Ecto neural progenitor cell (in vitro differentiated cells): ENCODE data around the gene MS4A14.
"Not testable (repeated sequence)": the region's sequence is repeated elsewhere in the genome, so short reads cannot be mapped to it uniquely, and the experiment has no call there.

Source experiments
- DNase-seq: peaks from one replicate; pipeline ENCODE4 v3.0.0-alpha.2; 2018; ENCODE audit warnings: low spot score

Gene MS4A14, protein sequence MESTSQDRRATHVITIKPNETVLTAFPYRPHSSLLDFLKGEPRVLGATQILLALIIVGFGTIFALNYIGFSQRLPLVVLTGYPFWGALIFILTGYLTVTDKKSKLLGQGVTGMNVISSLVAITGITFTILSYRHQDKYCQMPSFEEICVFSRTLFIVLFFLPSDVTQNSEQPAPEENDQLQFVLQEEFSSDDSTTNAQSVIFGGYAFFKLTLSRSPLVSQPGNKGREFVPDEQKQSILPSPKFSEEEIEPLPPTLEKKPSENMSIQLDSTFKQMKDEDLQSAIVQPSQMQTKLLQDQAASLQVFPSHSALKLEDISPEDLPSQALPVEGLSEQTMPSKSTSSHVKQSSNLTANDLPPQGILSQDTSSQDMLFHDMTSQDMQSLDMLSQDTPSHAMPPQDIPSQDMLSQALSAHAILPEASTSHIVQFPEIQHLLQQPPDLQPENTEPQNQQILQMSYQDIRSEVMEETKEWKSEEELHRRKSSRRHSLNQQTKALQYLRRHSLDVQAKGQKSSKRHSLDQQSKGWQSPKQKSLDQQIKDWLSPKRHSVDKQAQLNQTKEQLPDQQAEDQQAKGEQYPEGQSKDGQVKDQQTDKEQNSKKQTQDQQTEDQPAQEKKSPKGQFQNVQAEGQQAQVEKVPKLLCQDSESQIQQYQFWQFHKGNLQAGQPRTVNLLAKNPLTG

DNA sequence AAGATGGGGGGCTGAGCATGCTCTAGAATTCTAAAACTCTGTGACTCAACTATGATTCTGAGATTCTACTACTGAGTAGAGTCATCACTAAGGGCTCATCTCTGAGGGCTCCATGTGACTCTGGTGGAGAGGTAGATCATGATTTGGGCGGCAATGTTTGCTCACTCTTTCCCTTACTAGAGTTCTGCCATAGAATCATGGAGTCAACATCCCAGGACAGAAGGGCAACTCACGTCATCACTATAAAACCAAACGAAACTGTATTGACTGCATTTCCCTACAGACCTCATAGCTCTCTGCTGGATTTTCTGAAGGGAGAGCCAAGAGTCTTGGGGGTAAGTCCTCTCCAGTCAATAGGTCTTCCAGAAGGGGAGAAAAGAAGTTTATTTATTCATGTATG is at the start of gene MS4A14:
Gene MS4A14 (plus strand): TSS at position 78 of the 400 bp plus-strand sequence. CDS start 120 bp downstream, at position 198.
- DNase-seq = no peak

DNA sequence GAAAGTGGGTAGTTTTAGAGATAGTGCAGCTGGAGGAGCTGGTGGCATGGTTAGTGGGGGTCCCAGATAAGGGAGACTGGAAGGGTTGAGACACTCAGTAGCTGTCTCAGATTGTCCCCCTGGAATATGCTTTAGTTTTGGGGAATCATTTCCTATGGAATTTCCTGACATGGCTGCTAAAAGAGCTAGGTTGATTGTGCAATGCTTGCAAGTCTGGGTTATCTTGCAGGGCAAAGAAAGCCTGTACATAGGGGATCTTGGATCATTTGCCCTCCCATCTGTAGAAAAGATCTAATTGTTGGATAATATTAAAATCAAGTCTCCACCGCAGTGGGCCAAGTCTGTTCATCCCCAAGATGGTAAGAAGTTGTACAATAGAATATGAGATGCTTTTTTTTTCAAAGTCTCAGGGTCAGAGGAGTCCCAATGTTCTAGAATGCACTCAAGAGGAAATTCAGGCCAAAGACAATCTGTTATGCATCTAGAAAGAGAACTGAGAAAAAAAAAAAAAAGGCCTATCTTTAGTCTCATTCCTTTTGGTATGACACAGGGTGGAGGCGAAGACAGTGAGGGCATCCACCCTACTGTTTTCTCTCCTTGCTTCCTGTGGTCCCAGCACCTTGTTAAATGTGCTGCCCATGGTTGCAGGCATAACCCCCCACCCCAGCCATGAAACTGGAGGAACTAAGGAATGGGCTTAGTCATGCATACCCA is 49.0 kb upstream of the MS4A14 start:
- DNase-seq = no peak

DNA sequence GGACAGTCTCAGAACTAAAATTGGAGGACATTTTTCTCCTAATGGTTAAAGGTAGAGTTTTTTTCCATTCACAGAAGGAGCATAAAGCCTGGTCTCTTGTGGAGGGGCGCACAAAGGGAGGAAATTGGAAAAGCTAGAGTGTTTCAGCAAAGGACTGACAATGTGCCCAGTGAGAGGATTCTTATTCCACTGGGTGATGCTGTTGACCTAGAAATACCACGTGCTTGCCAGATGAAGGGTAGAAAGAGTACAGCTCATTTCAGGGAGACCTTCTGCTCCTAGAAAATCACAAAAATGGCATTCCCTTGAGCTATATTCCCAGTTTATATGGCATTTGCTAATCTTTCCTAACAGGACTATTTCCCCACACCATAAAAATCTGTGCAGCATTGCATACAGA is 48.1 kb upstream of the MS4A14 start:
- no peak for DNase-seq

DNA sequence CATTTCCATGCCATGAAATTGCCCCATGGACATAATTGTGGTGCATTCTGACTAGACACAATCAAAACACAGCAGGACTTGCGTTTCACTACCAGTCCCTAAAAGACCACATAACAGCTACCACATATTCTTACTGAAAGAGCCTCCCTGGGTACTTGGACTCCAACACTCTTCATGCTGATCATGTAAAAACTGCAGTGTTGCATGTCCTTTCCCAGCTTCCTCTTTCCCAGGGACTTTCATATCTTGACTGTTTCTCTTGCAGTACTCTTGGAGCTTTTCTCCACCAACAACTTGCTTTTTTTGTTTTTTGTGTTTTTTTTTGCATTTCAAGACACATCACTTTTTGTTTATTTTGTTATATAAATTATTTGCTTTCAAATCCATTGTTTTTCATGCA is 46.3 kb upstream of the MS4A14 start:
- DNase-seq = no peak

DNA sequence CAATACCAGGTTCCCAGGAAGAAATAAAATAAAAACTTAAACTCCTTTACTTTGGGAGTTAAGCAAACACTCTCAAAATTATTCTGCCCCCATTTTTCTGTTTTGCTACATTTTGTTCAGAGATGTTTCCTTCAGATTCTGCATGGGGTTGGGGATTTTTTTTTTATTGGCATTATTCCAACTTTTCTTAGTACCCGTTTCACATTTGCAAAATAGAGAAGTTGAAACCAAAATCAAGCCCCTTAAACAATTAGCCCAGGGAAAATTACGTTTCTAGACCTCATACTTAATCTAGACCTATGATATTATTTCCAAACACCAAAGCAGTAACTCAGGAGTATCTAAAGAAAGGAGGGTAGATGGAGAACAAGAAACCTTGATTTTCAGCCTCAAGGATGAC is 38.5 kb upstream of the MS4A14 start:
- DNase-seq = no peak

DNA sequence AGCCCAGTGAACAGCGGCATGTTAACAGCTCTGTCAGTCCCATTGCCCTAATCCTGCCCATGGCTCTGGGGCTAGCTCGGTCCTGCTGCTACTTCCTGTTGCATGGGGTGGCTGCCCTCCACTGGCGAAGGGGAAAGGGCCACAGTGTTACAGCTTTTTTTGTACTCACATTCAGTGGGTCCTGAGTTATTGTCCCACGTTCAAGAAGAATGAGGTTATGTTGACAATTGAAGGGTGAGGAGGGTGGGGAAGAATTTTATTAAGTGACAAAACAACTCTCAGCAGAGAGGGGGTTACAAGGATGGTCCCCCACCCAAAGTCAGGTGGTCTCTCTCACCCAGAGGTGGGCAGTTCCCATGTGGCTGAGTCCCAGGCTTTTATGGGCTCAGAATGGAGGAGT is 35.6 kb upstream of the MS4A14 start:
- DNase-seq = no peak

DNA sequence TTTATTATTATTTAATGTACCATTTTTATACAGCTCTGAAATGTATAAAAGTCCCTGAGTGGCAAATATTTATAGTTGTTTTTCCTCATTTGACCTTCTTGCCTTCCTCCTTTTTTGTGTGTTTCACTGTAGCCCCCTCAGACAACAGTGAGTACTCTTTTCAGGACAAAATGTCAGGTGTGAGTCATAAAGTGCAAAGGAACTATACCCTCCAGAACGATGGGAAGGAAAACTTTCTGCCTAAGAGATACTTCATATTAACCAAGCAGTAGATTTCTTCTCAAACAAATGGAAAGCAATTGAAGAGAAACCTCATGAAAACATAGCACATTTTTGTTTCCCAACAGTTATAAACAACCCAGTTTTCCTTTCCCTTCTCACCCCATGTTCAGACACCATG is 34.0 kb upstream of the MS4A14 start:
- no peak for DNase-seq

DNA sequence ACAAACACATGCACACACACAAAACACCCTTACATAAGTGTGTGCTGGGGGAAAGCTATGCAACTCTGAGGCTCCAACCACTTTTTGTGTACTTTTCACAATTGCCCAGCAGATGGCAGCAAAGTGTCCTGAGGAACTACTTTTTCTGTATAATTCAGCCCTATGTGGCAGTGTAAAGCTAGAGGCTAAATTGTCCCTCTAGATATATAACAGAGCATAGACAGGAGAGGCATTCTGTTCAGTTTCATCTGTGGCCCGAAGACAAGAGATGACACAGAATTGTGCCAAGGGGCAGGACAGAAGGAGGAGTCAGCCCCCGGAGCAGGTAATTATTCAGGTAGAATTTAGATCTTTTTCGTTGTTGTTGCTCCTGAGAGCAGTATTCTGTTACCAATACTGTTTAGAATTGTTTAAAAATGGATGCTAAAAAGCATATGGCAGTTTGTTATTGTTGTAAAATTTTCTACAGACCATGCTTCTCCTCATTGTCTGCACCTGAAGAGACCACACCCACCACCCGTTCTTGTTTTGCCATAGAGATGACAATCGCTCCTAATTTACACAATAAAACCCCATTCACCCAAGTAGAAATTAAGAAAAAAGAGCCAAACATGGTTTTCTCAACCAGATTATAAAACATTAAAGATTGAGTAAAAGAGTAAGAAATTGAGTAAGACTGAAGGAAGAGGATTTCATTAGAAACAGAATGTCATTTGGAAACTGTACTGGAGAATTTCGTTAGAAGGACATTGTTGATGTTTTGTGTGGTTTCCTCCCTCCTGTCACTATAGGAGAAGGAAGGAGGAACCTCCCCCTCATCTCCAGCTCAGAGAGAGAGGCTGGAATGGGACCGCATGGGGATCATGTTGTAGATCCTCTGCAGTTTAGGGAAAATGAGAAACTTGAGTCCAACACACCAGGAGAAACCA is 32.5 kb upstream of the MS4A14 start:
- peak; percentile 67 for DNase-seq

DNA sequence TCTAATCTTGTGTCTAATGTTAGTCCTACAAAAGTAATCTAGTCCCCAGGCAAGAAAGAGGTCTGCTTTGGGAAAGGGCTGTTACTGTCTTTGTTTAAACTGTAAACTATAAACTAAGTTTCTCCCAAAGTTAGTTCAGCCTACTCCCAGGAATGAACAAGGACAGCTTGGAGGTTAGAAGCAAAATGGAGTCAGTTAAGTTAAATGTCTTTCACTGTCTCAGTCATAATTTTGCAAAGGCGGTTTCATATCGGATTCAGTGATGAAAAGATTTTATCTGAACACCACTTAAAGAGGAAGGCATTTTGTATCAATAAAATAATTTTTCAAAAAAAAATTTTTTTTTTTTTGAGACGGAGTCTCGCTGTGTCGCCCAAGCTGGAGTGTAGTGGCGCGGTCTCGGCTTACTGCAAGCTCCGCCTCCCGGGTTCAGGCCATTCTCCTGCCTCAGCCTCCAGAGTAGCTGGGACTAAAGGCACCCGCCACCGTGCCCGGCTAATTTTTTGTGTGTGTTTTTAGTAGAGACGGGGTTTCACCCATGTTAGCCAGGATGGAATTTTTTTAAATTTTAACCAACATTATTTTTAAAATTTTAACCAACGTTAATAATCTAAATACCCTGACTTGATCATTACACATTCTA is 29.9 kb upstream of the MS4A14 start:
- DNase-seq = not testable (repeated sequence)

DNA sequence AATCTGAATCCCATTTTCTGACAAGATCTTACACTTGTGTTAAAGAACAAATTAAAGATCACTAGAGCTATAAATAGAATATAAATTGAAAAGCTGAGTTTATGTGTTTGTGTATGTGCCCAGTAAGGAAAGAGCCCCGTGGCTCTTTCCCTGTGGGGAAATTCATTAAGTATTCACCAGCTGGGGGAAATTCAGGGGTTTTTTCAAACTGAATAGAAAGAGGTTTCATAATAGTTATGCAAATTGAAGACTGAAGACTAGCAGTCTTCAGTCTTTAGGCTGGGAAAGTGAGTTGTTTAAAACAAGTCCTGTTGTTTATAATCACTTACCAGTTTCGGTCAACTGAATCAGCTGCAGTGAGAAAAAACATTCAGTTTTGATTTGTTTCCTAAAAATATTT is 29.2 kb upstream of the MS4A14 start:
- DNase-seq = no peak

DNA sequence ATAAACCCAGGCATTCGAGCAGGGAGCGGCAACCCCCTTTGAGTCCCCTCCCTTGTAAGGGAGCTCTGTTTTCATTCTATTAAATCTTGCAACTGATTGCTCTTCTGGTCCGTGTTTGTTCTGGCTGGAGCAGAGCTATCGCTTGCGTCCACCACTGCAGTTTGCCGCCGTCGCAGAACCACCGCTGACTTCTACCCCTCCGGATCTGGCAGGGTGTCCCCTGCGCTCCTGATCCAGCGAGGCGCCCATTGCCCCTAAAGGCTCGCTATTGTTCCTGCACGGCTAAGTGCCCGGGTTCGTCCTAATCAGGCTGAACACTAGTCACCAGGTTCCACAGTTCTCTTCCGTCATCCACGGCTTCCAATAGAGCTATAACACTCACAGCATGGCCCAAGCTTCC is 28.4 kb upstream of the MS4A14 start:
- DNase-seq = no peak

DNA sequence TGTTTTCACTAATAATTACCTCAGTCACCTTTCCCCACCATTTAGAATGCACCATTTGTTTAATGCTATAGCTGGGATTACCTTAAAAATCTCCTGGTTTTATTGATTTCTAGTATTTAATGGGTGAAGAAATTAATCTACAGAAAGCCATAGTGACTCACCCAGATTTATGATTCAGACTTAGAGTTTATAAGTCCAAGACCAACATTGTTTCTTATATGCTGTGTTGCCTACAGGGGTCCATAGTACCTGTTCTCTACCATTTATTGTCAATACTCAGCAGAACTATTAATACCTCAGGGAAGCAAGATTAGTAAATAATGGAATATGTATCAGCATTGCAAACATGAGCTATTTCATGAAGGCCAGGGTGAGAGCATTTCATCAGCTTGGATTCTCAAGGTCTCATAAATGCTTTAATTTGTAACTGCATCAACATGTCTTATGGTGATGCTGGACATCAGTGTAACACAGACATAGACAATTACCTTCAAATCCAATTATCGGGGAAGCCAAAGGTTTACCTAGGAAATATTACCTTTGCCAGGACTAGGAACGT is 25.9 kb upstream of the MS4A14 start:
- DNase-seq = no peak

DNA sequence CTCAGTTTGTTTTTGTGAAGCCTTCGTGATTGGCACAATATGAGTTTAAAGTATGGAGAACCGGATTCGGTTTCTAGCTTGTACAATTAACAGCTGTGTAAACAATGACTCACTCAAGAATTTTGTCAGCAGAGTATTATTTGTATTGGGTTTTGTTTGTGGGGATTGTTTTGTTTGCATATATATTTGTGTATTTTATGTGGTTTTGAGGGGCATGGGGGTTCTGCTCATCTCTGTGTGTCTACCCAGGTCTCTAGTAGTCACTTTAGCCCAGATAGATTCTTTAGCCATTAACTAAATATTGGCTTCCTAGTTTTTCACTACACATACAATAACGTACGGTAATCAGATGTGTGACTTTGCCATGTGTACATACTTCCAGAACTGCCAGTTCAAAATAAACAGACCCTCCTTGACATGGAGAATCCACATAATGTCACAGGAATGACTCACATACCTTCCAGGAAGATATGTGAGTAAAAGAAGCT is 25.4 kb upstream of the MS4A14 start:
- no peak for DNase-seq

DNA sequence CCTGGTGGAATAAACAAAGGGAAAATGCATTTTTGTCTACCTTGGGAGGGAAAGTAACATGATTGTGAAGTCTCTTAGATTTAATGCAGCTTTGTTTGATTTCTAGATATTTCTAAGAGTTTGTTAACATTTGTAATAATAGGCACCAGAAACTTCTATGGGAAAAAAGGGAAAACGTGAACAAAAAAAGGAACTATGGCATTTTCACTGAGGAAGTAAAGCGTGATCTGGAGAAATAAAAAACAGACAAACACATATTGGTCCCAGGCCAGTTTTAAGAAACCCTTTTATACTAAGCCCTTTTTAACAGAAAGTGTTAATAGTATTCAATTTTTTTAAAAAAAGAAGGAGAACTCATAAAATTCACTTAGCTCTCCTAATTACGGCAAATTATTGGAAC is 24.9 kb upstream of the MS4A14 start:
- no peak for DNase-seq

DNA sequence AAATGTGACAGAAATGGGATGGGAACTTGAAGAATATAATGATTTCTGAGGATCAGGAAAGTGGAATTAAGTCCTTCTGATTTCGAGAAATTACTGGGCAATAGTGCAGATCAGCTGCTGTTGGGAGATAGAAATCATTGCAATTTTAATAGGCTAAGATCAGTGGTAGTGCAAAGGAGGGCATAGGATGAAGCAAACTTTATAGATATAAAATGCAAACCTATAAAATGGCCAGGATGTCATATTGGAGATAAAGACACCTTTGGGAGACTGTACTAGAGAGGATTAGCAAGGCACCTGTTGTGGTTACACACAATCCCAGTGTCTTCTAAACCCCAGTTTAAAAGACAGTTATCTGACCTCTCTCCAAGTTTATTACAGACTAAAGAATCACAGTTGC is 24.4 kb upstream of the MS4A14 start:
- DNase-seq = no peak

DNA sequence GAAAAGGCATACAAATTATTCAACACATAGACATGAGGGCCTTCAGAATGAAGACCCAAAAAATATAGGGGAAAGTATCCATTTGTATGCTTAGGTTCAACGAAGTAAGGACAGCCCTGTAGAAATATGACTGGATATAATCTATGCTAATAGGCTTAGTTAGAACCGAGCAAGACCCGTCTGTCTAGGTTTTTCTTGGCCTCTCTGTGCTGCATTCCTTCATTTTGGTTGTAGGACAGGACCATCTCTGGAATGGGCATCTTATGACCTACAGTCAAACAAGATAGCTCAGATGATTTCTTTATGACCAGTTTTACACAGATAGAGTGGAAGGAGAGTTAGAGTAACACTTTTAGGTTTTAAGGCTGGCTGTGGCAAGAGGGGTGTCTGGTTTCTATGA is 23.5 kb upstream of the MS4A14 start:
- no peak for DNase-seq

DNA sequence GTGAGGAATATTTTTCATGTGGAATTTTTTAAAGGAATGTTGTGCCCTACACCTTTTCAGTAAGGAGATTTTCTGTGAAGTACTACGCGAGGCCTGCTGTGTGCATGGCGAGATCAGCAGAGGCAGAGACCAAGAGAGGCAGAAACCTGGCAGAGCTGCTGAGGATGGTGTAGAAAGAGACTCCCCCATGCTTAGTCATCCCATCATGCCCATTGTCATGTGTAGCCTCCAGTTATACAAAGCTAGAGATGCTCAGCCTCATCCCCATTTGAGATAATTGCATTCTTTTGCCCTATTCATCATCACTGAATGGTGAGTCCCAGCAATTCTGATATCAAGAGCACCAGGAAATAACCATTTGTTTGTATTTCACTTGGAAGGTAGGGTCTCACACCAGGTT is 20.9 kb upstream of the MS4A14 start:
- DNase-seq = no peak

DNA sequence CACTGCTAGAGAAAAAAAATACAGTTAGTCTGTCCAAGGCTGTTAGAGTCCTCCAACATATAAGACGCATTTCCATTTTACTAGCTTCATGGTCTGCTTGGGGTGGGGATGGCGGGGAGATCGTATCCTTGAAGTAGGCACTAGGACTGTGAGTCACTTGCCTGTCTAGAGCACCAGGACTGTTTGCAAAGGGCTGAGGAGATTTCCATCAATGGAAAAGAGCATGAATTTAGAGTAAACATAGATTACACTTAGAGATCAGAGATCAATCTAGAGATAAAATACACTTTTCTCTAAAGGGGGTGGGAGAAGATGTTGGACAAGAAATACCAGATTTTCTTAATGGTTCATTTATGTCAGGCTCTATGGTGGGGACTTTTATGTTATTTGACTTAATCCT is 19.7 kb upstream of the MS4A14 start:
- no peak for DNase-seq

DNA sequence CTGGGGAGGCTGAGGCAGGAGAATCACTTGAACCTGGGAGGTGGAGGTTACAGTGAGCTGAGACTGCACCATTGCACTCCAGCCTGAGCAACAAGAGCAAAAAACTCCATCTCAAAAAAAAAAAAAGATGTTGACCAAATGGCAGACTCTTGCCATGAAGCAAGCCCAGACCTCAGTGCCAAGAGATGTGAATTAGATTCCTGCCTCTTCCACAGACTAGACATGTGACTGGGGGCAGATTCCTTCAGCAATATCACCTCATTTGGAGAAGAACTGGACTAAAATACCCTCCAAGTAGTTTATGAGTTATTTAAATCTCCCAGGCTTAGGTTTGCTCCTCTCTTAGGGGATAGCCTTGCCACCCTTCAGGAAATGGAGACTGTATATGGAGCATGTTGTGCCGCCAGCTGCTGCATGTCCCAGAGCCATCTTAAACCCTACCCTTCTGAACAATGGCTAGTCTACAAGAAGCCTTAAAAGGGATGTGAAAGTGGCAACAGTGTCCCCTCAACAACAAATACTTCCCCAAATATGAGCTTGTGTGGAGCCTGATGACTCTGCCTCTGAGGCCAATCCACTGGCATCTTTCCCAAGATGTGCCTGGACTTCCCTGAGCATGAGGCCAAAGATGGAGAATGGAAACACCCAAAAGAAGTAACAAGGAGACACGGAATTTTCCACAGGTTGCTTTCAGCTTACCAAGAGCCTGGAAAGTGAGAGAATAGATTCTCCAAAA is 18.7 kb upstream of the MS4A14 start:
- DNase-seq = no peak

DNA sequence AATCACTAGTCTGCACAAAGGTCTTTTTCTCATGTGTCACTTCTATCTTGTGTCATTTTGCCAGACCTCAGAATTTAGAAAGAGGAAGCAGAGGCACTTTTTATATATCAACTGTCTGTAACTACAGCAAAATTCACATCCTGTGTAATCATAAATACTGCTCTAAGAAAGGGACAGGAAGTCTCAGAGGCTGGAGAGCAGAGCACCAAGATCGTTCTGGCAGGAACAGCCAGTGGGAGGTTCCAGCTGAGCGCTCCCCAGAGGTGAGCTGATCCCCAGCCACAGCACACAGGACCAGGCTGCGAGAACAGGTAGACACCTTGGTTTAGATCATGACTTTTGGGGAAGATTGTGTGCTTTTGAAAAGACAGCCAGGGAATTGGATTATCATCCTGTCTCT is 17.9 kb upstream of the MS4A14 start, which contains the start of gene MS4A7:
Gene MS4A7 (plus strand): TSS at position 179 of the 400 bp plus-strand sequence. CDS start 4,610 bp downstream, outside the sequence.
- no peak for DNase-seq
